Stimulated activated CD4-positive, alpha-beta T cell treated with anti-CD3 and anti-CD28 coated beads, Interleukin-4, amount 100 ng/mL, for 24 hours (primary cell): Measurements from ENCODE around the gene CNTNAP2.

ENCODE experiments used
- DNase-seq: peaks from one replicate; pipeline ENCODE4 v3.0.0-alpha.2; 2020

The CNTNAP2 gene

GRCh38 chr7:148146346-148146745, 2029.7 kb downstream of the CNTNAP2 start:
- DNase-seq = no peak

- no peak for DNase-seq
Observed at GRCh38 chr7:148147438-148147837, 2030.8 kb downstream of the CNTNAP2 start.

- DNase-seq = no peak
Observed at GRCh38 chr7:148148456-148148855, 2031.9 kb downstream of the CNTNAP2 start.

GRCh38 chr7:148149730-148150129, 2033.1 kb downstream of the CNTNAP2 start:
- no peak for DNase-seq

DNA sequence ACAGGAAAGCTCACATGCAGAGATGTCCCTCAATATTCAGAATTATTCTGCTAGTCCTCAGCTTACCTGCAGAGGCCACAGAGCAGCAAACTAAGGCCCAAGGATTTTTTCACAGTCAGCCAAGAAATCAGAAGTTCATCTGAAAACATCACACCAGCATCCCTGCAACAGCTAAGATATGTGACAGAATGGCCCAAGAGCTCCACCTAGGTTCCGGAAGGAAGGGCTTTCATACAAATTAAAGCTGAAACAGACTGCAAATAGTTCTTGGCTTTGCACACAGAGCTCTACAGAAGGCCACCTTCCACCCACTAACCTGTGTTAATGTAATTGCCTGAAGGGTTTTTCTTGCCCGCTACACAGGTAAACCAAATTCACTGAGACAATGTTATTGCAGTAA, 2035.2 kb downstream of the CNTNAP2 start:
- DNase-seq = no peak

DNA sequence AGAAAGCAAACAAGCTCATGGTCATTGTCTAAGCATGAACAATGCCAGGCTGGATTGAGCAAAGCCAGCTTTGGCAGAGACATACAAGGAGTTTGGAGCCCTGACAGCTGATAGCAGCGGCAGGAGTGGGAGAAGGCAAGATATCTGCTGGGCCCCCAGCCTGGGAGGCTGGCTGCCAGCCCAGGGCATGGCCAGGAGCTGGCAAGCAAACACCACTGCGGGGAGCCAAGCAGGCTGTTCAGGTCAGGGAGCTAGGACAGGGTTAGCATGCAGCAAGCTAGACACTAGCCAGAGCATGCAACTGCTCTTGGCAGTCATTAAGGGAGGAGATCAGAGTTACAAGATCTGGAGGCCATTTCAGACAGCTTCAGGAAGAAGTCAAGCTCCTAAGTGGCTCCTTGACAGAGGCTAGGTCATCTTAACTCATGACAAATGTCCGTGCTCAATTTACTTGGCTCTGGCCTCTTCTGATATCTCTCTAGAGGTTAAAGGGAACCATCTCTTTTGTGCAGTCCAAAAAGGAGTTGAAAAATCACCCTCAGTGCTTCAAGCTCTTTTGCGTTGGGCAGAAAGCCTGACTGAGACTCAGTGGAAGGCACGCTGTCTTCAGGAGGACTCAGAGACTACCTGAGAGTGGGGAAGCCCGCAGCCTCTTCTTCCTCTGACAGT, 2037.1 kb downstream of the CNTNAP2 start:
- DNase-seq = no peak

- no peak for DNase-seq
Observed at GRCh38 chr7:148155000-148155399, 2038.4 kb downstream of the CNTNAP2 start.

DNA sequence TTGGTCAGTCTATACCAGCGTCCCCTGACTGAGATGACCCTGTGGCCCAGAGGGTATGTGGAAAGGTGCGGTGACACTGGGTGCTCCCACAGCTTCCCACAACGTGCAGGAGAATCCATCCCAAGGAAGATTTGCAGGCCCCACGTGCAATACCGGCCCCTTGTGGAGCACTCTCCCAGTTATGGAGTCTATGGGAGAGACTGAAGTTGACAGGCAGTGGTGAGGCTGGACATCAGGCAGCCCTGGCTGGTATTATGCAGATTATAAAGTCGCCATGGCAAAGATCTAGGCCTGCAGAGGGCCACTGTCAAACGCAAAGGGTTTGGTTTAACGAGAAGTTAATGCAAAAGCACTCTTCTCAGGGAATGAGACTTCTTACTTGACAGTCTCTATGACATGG, 2039.2 kb downstream of the CNTNAP2 start:
- no peak for DNase-seq

DNA sequence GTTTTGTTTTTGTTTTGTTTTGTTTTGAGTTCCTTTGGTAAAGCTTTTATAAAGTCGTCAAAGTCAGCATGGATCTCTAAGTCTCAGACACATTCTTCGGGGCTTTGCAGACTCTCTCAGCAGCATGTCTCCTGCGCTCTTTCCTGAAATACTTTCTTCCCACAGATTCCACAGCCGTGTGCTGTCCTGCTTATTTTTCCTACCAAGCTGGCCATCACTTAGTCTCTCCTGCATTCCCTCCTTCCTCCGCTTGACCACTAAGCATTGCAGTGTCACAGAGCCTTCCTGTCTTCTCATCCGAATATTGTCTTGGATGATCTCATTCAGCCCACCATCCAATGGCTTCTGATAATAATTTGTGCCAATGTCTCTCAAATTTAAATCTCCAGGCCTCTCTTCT, 2039.6 kb downstream of the CNTNAP2 start:
- DNase-seq = no peak

GRCh38 chr7:148159331-148159730, 2042.7 kb downstream of the CNTNAP2 start:
- no peak for DNase-seq

DNA sequence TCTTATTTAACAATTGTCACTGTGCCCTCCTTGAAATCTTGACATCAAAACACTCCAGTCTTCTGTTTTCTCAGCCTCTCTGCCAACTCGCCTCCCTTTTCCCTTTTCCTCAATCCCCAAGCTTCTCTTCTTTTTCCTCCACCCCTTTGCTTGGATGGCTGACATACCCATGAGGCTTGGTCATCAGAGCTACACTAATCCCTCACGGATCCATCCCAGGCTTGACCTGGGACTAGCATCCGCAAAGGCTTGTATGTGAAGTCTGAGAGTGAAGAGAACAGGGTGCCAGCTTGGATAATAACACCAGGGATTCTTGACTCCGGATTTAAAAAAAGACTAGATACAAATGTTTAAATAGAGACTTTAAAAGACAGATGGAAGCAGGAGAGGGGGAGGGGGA, 2045.2 kb downstream of the CNTNAP2 start:
- DNase-seq = no peak

- no peak for DNase-seq
Observed at GRCh38 chr7:148162808-148163207, 2046.2 kb downstream of the CNTNAP2 start.

- DNase-seq = no peak
Observed at GRCh38 chr7:148163246-148163645, 2046.6 kb downstream of the CNTNAP2 start.

GRCh38 chr7:148172920-148173319, 2056.3 kb downstream of the CNTNAP2 start:
- DNase-seq = no peak

- no peak for DNase-seq
Observed at GRCh38 chr7:148173369-148173768, 2056.8 kb downstream of the CNTNAP2 start.

- no peak for DNase-seq
Observed at GRCh38 chr7:148174376-148174775, 2057.8 kb downstream of the CNTNAP2 start.

GRCh38 chr7:148175512-148175911, 2058.9 kb downstream of the CNTNAP2 start:
- no peak for DNase-seq

- no peak for DNase-seq
Observed at GRCh38 chr7:148177972-148178371, 2061.4 kb downstream of the CNTNAP2 start.

DNA sequence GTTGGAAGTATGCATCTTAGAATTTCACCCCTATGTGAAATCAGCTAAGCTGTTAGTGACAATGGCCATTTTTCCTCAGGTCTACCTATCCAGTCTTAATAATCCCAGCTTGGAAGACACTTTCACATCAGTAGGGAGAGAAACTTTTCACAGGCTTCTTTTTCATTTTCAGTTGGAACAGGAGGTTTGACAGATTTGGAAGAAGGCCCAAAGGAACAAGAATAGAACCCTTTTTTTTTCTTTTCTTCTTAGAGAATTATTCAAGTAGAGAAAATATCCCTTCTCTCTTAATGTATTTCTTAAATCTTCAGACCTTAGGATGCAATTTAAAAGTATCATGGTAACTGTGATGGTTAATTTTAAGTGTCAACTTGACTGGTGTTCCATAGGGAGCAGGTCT, 2063.5 kb downstream of the CNTNAP2 start:
- no peak for DNase-seq

DNA sequence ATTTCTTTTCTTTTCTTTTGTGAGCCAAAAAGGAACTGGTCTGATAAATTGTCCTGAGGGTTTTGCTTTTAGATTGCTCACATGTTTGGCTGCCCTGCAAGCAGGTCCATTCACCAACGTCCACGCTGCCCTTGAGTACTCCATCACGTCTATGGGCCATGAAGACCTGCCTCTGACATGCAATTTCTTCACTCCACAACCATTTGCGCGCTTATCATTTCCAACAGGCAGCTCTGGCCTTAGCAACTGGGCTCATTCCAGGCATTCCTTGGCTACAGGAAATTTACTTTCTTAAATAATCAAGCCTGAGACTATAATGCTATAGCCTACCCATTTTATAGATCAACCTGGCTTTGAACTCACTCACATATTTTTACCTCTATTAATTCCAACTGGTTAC, 2065.7 kb downstream of the CNTNAP2 start:
- no peak for DNase-seq

DNA sequence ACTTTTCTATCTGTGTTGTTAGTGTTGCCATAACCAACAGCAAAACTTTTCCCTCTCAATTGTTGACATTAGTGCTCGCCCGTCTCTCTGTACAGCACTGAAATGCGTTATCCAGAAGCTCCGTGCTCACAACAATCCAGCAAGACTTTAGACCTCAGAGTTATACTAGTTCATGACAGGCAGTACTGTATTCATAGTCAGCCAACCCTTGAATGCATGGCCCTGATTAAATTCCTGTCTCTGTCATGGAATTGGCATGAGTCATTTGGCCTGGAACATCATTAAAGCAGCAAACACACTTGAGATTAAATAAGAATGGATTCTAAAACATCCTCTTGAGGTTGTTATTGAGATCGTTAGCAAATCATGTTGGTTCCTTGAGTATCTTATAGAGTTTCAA, 2068.4 kb downstream of the CNTNAP2 start:
- no peak for DNase-seq

- DNase-seq = no peak
Observed at GRCh38 chr7:148187471-148187870, 2070.9 kb downstream of the CNTNAP2 start.

DNA sequence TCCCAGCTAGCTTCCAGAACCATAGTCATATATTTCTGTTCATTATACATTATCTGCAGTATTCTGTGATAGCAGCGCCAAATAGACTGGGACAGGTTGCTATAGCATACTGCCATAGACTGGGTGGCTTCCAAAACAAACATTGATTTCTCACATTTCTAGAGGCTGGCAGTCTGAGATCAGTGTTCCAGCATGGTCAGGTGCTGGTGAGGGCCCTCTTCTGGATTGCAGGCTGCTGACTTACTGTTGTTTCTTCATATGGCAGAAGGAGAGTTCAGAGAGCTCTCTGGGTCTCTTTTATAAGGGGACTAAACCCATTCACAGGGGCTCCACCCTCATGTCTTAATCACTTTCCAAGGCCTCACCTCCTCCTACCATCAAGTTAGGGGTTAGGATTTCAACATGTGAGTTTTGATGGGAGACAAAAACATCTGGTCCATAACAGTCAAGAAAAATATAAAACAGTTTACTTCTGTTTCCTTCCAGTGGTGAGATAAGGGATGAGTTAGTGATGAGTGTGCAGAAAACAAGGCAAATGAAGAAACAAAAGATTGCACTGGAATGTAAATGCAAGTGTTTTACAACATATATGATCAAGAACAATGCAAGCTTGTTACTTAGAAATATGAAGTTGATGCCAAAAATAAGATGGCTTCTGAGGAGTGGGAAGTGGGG, 2074.9 kb downstream of the CNTNAP2 start:
- DNase-seq = no peak

DNA sequence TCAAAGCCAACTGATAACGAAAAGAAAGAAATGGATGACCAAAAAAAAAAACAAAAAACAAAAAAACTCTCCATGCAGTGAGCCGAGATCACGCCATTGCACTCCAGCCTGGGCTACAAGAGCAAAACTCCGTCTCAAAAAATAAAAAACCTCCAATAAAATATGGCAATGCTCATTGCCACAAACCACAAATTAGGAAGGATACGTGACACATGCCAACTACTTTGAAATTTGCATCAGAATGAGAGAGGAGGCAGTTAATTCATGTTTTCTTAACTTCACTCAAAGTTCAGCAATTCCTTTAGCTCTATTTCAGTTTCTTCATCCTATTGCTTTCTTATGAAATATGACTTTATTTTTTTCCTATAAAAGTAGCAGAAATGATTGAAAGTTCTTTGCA, 2075.9 kb downstream of the CNTNAP2 start:
- DNase-seq = no peak

GRCh38 chr7:148201992-148202391, 2085.4 kb downstream of the CNTNAP2 start:
- no peak for DNase-seq
